GM18505 (cell line): ENCODE data around the gene UGT1A8.
"Not testable (repeated sequence)": the region's sequence is repeated elsewhere in the genome, so short reads cannot be mapped to it uniquely, and the experiment has no call there.

Experiments
- ATAC-seq: cut with Tn5 transposase; IDR thresholded peaks from one replicate; pipeline ENCODE4 v1.9.1; 2021; ENCODE audit not compliant: unreplicated experiment
- POLR2A ChIP-seq: IDR thresholded peaks from 4 replicates; pipeline ENCODE4 v1.6.1; 2011; ENCODE audit warnings: borderline replicate concordance; ENCODE audit not compliant: insufficient read depth, insufficient read length; ENCODE audit errors: extremely low read depth

The UGT1A8 gene

GRCh38 chr2:233688341-233688740, 70.9 kb downstream of the UGT1A8 start:
- TF ChIP-seq POLR2A = no peak
- no peak for ATAC-seq

GRCh38 chr2:233689031-233689430, 71.6 kb downstream of the UGT1A8 start:
- TF ChIP-seq POLR2A = no peak
- ATAC-seq = no peak

DNA sequence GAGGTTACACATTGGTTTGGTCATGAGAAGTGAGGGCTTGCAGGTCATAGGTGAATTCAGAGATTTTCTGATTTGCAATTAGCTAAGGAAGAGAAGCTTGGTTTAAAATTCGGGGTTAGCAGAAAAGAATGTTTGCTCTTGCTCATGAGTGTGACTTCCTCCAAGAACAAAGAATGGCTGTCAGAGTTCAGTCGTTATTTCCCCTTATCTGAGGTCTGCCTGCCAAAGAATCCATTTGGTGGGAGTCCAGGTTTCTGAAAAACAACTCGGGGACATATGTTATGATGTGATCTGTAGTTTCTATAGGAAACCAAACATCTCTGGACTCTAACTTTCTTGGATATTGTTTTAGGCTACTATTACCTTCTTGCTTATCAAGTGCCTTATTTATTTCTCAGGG, 72.1 kb downstream of the UGT1A8 start:
- ATAC-seq = no peak
- TF ChIP-seq POLR2A = no peak

GRCh38 chr2:233690444-233690843, 73.0 kb downstream of the UGT1A8 start:
- ATAC-seq = no peak
- no peak for TF ChIP-seq POLR2A

- no peak for ATAC-seq
- no peak for TF ChIP-seq POLR2A
These were observed 74.3 kb downstream of the UGT1A8 start for GRCh38 chr2:233691443-233692433.

GRCh38 chr2:233692648-233693047, 75.2 kb downstream of the UGT1A8 start, which contains the start of gene UGT1A6:
Gene UGT1A6, plus strand, starts transcription at chr2:233692890. Its CDS starts 115 bp downstream, at chr2:233693005.
- ATAC-seq = no peak
- TF ChIP-seq POLR2A = no peak

DNA sequence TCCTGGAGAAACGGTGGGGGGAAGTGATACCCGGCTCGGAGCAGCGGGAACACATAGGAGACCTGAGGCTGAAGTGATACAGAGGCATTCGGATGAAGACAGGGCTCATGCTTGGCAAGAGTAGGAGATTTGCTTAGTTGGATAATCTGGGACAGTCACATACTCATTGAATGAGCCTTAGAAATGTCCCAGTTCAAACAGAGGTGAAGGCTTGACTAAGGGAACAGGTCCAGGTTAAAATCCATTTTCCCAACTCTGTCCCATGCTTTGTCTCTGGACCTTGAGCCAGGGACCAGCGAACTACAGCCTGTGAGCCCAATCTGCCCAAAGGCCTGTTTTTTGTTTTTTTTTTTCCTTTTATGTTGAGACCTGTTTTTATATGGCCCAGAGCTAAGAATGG, 76.5 kb downstream of the UGT1A8 start:
- ATAC-seq = no peak
- no peak for TF ChIP-seq POLR2A

GRCh38 chr2:233698740-233699139, 81.3 kb downstream of the UGT1A8 start:
- no peak for ATAC-seq
- TF ChIP-seq POLR2A = no peak

DNA sequence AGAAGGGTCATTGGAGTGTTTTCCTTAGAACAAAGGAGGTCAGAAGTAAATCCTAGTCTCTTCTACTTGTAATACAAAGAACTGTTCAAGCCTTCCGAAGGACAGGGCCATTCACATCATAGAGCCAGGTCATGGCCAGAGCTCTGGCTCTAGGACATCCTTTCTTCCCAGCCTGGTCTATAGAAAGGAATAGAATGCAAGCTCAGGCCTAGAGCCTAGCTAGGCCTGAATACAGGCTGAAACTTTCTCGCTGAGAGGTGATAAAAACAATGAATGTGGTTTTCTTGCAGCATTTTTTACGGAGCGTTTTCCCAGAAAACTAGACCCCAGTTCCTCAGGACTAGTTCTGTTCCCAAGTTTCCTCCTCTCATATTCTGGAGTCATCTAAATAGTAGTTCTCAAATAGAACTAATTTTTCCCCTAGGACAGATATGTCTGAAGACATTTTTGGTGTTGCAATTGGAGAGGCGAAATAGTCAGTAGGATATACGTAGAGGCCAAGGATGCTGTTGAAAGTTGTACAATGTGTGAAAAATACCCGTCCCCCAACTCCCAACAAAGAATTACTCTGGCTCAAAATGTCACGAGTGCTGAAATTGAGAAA, 82.1 kb downstream of the UGT1A8 start:
- no peak for TF ChIP-seq POLR2A
- no peak for ATAC-seq

- no peak for TF ChIP-seq POLR2A
- no peak for ATAC-seq
These were observed 82.7 kb downstream of the UGT1A8 start for GRCh38 chr2:233700028-233700635.

DNA sequence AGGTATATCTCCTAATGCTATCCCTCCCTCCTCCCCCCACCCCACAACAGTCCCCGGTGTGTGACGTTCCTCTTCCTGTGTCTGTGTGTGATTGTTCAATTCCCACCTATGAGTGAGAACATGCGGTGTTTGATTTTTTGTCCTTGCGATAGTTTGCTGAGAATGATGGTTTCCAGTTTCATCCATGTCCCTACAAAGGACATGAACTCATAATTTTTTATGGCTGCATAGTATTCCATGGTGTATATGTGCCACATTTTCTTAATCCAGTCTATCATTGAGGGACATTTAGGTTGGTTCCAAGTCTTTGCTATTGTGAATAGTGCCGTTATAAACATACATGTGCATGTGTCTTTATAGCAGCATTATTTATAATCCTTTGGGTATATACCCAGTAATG, 83.4 kb downstream of the UGT1A8 start:
- not testable (repeated sequence) for ATAC-seq

DNA sequence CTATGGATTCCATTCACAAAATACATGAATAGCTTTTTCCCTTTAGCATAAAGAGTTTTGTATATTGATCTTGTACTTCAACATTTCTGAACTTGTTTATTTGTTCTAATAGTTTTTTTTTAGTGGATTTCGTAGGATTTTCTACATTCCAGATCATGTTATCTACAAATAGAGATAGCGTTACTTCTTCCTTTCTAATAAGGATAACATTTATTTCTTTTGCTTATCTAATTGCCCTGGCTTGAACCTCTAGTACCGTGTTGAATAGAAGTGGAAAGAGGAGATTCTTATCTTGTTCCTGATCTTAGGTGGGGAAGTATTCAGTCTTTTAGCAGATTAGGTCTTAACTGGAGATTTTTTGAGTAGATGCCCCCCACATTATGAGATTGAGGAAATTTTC, 84.8 kb downstream of the UGT1A8 start:
- TF ChIP-seq POLR2A = no peak
- ATAC-seq = no peak

DNA sequence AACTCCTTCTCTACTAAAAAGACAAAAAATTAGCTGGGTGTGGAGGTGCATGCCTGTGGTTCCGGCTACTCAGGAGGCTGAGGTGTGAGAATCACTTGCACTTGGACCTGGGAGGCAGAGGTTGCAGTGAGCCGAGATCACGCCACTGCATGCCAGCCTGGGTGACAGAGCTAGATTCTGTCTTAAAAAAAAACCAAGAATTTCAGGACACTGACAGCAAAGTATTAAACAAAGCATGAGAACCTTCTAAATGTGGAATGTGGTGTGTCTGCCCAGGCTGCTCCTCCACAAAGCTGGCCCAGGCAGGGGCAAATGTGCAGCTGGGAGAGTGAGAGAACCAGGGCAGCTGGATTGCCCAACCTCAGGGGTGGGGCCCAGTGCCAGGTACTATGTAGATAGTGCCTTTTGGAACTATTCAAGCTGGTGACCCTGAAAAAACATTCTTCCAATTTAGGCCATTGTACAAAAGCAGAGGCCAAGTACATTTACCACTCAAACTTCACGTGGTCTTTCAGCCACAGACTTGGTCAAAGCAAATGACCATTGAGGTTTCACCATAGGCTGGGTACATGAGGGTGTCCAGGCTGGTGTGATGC, 88.6 kb downstream of the UGT1A8 start:
- TF ChIP-seq POLR2A = no peak
- no peak for ATAC-seq
